ENCODE measurements around the gene RPP40.

DNA sequence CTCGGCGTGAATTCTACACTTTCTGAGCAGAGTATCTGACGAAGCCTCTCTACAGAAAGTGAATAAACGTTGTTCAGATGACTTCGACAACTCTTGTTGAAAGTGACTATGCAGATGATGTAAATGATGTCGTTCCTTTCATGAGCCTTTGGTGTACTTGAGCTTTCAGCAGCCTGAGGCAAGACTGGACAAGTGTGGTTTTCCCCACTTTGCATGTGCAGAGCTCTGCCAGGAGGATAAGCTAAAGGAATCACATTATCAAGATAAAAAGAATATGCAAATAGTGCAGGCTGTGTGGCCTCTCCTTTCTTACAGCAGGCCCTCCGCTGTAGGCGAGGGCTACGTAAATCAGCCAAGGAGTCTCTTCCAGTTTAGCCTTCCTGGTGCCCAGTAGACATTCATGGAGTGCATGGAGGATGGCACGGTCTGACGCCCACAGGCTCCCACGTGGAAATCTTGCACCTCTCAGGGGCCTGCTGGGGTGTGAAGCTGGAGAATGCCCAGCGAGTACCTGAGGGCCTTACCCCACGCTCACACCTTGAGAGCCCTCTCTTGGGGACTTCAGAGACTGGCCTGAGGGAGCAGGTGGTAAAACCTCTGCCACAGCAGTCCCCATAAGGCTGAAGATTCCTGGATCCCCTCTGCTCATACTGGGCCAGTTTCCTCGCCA lies 54.9 kb downstream of the RPP40 start:
- TF ChIP-seq, protein P1, sequence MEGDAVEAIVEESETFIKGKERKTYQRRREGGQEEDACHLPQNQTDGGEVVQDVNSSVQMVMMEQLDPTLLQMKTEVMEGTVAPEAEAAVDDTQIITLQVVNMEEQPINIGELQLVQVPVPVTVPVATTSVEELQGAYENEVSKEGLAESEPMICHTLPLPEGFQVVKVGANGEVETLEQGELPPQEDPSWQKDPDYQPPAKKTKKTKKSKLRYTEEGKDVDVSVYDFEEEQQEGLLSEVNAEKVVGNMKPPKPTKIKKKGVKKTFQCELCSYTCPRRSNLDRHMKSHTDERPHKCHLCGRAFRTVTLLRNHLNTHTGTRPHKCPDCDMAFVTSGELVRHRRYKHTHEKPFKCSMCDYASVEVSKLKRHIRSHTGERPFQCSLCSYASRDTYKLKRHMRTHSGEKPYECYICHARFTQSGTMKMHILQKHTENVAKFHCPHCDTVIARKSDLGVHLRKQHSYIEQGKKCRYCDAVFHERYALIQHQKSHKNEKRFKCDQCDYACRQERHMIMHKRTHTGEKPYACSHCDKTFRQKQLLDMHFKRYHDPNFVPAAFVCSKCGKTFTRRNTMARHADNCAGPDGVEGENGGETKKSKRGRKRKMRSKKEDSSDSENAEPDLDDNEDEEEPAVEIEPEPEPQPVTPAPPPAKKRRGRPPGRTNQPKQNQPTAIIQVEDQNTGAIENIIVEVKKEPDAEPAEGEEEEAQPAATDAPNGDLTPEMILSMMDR (IDR thresholded peaks at IDR 0.05): no peak
- TF ChIP-seq POLR2AphosphoS5 (IDR thresholded peaks at IDR 0.05): no peak

Measured in stomach (tissue), 4 donors.